OCI-LY7 (cell line): Measurements from ENCODE around the gene GALNT11. TPM values are rescaled to one million over a fixed set of nuclear protein-coding genes. Genes with fewer than 3 reads are reported as not detected.

Experiments
- BruUV-seq: library from RNA; stranded (reverse); fragments of 400-500 nt; replicated peaks from 2 replicates; lab custom pipeline; 2021; lab: Mats Ljungman, UMichigan
- CTCF ChIA-PET: fragments of 300-600 bp; sonication (Branson Sonifier 250); formaldehyde crosslinking; loops from one replicate; lab custom pipeline; 2022; ENCODE audit warnings: antibody characterized with exemption; ENCODE audit not compliant: unreplicated experiment; lab: Charles Lee
- POLR2A ChIA-PET: fragments of 300-600 bp; sonication (Branson Sonifier 250); formaldehyde crosslinking; loops from one replicate; lab custom pipeline; 2022; ENCODE audit warnings: antibody characterized with exemption; lab: Charles Lee
- DNase-seq: peaks from one replicate; pipeline ENCODE4 v3.0.0-alpha.2; 2015; ENCODE audit warnings: low spot score
- H2AFZ ChIP-seq: fragments of 200-600 bp; sonication (generic), shearing (Covaris generic); 2 replicates; pipeline ENCODE4 v1.6.1; 2014; ENCODE audit warnings: mild to moderate bottlenecking, antibody characterized with exemption, low read length, moderate library complexity
- H3K27ac ChIP-seq: fragments of 200-600 bp; sonication (generic); 2 replicates; pipeline ENCODE4 v1.5.1; 2014; ENCODE audit warnings: mixed run types, low read depth, mild to moderate bottlenecking, moderate library complexity, low read length, inconsistent platforms; ENCODE audit not compliant: poor library complexity, severe bottlenecking
- H3K36me3 ChIP-seq: fragments of 200-600 bp; sonication (generic); 2 replicates; pipeline ENCODE4 v1.6.1; 2014; ENCODE audit warnings: mild to moderate bottlenecking, antibody characterized with exemption, low read length, moderate library complexity, mixed read lengths; ENCODE audit not compliant: insufficient read depth
- H3K4me1 ChIP-seq: fragments of 200-600 bp; sonication (generic); 2 replicates; pipeline ENCODE4 v1.5.1; 2014; ENCODE audit warnings: mild to moderate bottlenecking, low read length; ENCODE audit not compliant: insufficient read depth, poor library complexity, severe bottlenecking
- H3K4me2 ChIP-seq: fragments of 200-600 bp; sonication (generic); 2 replicates; pipeline ENCODE4 v1.6.1; 2014; ENCODE audit warnings: mild to moderate bottlenecking, low read length
- H3K4me3 ChIP-seq: fragments of 200-600 bp; sonication (generic); 2 replicates; pipeline ENCODE4 v1.5.1; 2014; ENCODE audit warnings: mild to moderate bottlenecking, low read depth, low read length; ENCODE audit not compliant: poor library complexity, severe bottlenecking
- H3K79me2 ChIP-seq: fragments of 200-600 bp; sonication (generic); 2 replicates; pipeline ENCODE4 v1.6.1; 2016; ENCODE audit warnings: low read depth, mild to moderate bottlenecking, low read length, moderate library complexity, mixed read lengths; ENCODE audit not compliant: insufficient read depth
- H3K9me2 ChIP-seq: fragments of 200-600 bp; sonication (generic); 2 replicates; pipeline ENCODE4 v1.6.1; 2016; ENCODE audit warnings: mild to moderate bottlenecking, low read length, mixed read lengths; ENCODE audit not compliant: insufficient read depth
- H3K9me3 ChIP-seq: fragments of 200-600 bp; sonication (generic); 2 replicates; pipeline ENCODE4 v1.6.1; 2014; ENCODE audit warnings: mild to moderate bottlenecking, mixed run types, low read length, mixed read lengths
- H4K20me1 ChIP-seq: fragments of 200-600 bp; sonication (generic); 2 replicates; pipeline ENCODE4 v1.6.1; 2014; ENCODE audit warnings: mild to moderate bottlenecking, antibody characterized with exemption, low read length, moderate library complexity, mixed read lengths; ENCODE audit not compliant: insufficient read depth
- CTCF ChIP-seq: fragments of 200-600 bp; sonication (generic); conservative IDR thresholded peaks from 2 replicates; pipeline ENCODE4 v1.5.1; 2014; ENCODE audit warnings: mild to moderate bottlenecking, antibody characterized with exemption, low read length, moderate library complexity, mixed read lengths
- EZH2phosphoT487 ChIP-seq: fragments of 200-600 bp; sonication (generic); IDR thresholded peaks from 2 replicates; pipeline ENCODE4 v1.6.1; 2018; ENCODE audit warnings: low read depth, borderline replicate concordance, mild to moderate bottlenecking, mixed run types, antibody characterized with exemption, low read length, moderate library complexity, mixed read lengths
- intact Hi-C: fragments of 100-400 bp; cut with micrococcal nuclease; formaldehyde crosslinking; loops from one replicate; pipeline ENCODE4 v1.10.0; 2022; ENCODE audit not compliant: unreplicated experiment
- total RNA-seq, 2 experiments: library from RNA; depleted of rRNA in 1 of 2; stranded (reverse); fragments of >200 nt in 1 of 2; shearing (Covaris generic) in 1 of 2; gene quantifications; 2 replicates each; pipeline ENCODE4 v1.2.3, GENCODE V29; 2014 to 2022

GALNT11 gene
- total RNA-seq, 2 experiments from 2014 or later = not detected

DNA sequence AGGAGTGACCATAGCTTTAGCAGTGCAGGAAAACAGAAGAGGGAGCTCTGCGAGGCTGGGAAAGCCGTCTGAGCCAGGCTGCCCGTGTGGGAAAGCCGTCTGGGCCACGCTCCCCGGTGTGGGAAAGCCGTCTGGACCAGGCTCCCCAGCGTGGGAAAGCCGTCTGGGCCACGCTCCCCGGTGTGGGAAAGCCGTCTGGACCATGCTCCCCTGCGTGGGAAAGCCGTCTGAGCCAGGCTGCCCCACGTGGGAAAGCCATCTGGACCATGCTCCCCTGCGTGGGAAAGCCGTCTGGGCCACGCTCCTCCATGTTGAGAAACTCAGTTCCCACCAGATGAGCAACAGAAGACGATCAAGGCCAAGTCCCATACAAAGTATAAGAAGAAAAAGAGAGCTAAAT is 101.8 kb downstream of the GALNT11 start:
- peaks cover 79% of the 10 kb centered on the region for H3K36me3 ChIP-seq
- H4K20me1 ChIP-seq = no peaks in the 10 kb centered on the region
- TF ChIP-seq CTCF (no peak), EZH2phosphoT487 (no peak)
- no peak overlapping the region for H2AFZ ChIP-seq
- no peaks in the 10 kb centered on the region; the same call in 1 of the 2 replicates for H3K9me3 ChIP-seq
- H3K4me1 ChIP-seq = no peaks in the 10 kb centered on the region
- BruUV-seq = no TSS peak
- ChIA-PET POLR2A (interaction anchor here (1.1 to 1.4 kb wide), 2 partner anchors 13 to 30 kb away, joined by 3 to 6 read pairs; no protein-coding TSS in a partner anchor), CTCF (interaction anchor here (0.6 kb wide), 1 partner anchor 480 kb away, joined by 3 read pairs; no protein-coding TSS in a partner anchor)
- no peak overlapping the region for H3K27ac ChIP-seq
- intact Hi-C loops = no loop called here
- H3K79me2 ChIP-seq = no peaks in the 10 kb centered on the region
- DNase-seq = no peak
- H3K4me2 ChIP-seq = no peak overlapping the region
- no peak overlapping the region for H3K4me3 ChIP-seq
- H3K9me2 ChIP-seq = no peaks in the 10 kb centered on the region

DNA sequence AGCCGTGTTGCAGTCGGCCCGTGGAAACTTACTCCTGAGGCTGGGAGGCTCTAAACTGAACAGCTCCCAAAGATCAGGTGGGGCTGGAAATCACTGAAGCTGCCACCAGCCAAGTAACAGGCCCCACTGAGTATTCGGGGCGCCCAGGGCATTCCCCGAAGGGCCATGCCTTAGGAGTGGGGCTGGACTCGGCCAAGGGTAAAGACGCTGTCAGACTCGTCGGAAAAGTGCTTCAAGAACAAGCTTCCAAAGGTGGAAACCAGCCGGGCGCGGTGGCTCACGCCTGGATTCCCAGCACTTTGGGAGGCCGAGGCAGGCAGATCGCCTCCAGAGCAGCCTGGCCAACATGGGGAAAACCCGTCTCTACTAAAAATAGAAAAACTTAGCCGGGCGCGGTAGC is 102.8 kb downstream of the GALNT11 start:
- Histone ChIP-seq H3K4me3 (no peak overlapping the region), H3K9me2 (no peaks in the 10 kb centered on the region), H3K4me2 (no peak overlapping the region), H3K4me1 (no peaks in the 10 kb centered on the region), H4K20me1 (no peaks in the 10 kb centered on the region), H3K36me3 (peaks cover 77% of the 10 kb centered on the region), H2AFZ (no peak overlapping the region), H3K9me3 (no peaks in the 10 kb centered on the region; the same call in 1 of the 2 replicates), H3K79me2 (no peaks in the 10 kb centered on the region), H3K27ac (no peak overlapping the region)
- intact Hi-C loops = no loop called here
- BruUV-seq = no TSS peak
- TF ChIP-seq EZH2phosphoT487 (no peak), CTCF (no peak)
- CTCF ChIA-PET = no interaction called here
- POLR2A ChIA-PET = no interaction called here
- DNase-seq = no peak

DNA sequence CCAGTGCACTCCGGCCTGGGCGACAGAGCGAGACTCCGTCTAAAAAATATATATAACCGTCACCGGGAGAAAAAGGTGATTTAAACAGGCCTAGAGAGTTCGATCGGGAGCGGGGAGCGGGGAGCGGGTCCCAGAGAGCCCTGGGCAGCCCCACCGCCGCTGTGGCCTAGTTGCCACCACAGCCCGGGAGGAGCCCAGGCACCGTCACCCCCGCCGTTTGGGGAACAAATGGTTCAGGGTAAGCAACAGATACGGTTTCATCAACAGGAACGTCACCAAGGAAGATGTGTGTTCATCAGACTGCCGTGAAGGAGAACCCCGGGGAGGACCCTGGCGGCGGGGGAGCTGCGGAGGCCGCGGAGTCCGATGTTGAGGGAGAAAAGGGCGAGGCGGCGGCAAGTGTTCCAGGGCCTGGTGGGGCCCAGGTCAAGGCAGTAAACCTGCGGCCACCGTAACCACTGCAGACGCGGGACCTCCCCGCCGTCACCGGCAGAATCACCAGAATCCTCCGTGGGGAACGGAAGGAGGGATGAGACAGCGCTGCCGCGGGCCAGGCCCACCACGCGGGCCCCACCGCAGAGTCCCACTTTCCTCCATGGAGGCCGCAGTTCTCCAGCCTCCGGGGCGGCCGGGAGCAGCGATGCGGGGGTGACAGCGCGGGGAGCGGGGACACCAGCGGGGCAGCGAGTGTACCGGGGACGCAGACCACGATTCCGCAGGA is 103.4 kb downstream of the GALNT11 start:
- Histone ChIP-seq H2AFZ (no peak overlapping the region), H3K4me3 (no peak overlapping the region), H3K27ac (no peak overlapping the region), H3K4me1 (no peaks in the 10 kb centered on the region), H3K79me2 (no peaks in the 10 kb centered on the region), H3K9me2 (no peaks in the 10 kb centered on the region), H3K36me3 (peaks cover 77% of the 10 kb centered on the region), H3K4me2 (no peak overlapping the region), H3K9me3 (no peaks in the 10 kb centered on the region; the same call in 1 of the 2 replicates), H4K20me1 (no peaks in the 10 kb centered on the region)
- TF ChIP-seq EZH2phosphoT487 (no peak), CTCF (no peak)
- ChIA-PET POLR2A (no interaction called here), CTCF (no interaction called here)
- DNase-seq = no peak
- intact Hi-C loops = no loop called here
- no TSS peak for BruUV-seq
